Gastrocnemius medialis (tissue), 4 donors: ENCODE measurements around the gene CNTN4. TPM values are rescaled to one million over a fixed set of nuclear protein-coding genes. Genes with fewer than 3 reads are reported as not detected.

ENCODE experiments used
- ATAC-seq, 2 donors: fragments of 150-250 bp; one replicate each; pipeline ENCODE4 v1.9.1; 2016
- DNase-seq, 2 donors: peaks; one replicate each; pipeline ENCODE4 v3.0.0-alpha.2; 2019
- H3K27ac ChIP-seq, 4 donors: fragments of 200-600 bp; sonication (generic); 1 replicate in 1 of 4; 2 replicates in 3 of 4; pipeline ENCODE4 v1.5.1; 2016 to 2018; ENCODE audit warnings: mild to moderate bottlenecking in 2 of 4, moderate library complexity in 1 of 4
- H3K27me3 ChIP-seq, 3 donors: fragments of 200-600 bp; sonication (generic) in 2 of 3; 1 replicate in 1 of 3; 2 replicates in 2 of 3; pipeline versions ENCODE4 v1.5.1 to v1.6.0; 2016 to 2019; ENCODE audit warnings: mild to moderate bottlenecking in 1 of 3, moderate library complexity in 1 of 3
- H3K36me3 ChIP-seq, 2 donors: fragments of 200-600 bp; sonication (generic) in 1 of 2; one replicate each; pipeline ENCODE4 v1.5.1; 2017 to 2018
- H3K4me1 ChIP-seq, 2 donors: fragments of 200-600 bp; sonication (generic) in 1 of 2; one replicate each; pipeline ENCODE4 v1.5.1; 2016 to 2017; ENCODE audit warnings: mild to moderate bottlenecking in 2 of 2
- H3K4me3 ChIP-seq, 4 donors: fragments of 200-600 bp; sonication (generic) in 3 of 4; 1 replicate in 1 of 4; 2 replicates in 3 of 4; pipeline ENCODE4 v1.5.1; 2016 to 2019; ENCODE audit warnings: mild to moderate bottlenecking in 2 of 4
- H3K9me3 ChIP-seq, 3 donors: fragments of 200-600 bp; sonication (generic) in 2 of 3; 1 replicate in 1 of 3; 2 replicates in 2 of 3; pipeline ENCODE4 v1.5.1; 2016 to 2019
- CTCF ChIP-seq, 5 experiments: fragments of 450-650 bp in 3 of 5; fragments of 200-600 bp in 2 of 5; sonication (generic) in 2 of 5; IDR thresholded peaks in 4 of 5; conservative IDR thresholded peaks in 1 of 5; 1 replicate in 4 of 5; 2 replicates in 1 of 5; pipeline ENCODE4 v1.5.1; 2016 to 2019; ENCODE audit warnings: antibody characterized with exemption in 5 of 5, mild to moderate bottlenecking in 3 of 5, moderate library complexity in 3 of 5
- POLR2A ChIP-seq, 2 donors: fragments of 450-650 bp; IDR thresholded peaks; one replicate each; pipeline ENCODE4 v1.6.1; 2017; ENCODE audit warnings: antibody characterized with exemption in 2 of 2, mild to moderate bottlenecking in 2 of 2, moderate library complexity in 2 of 2
- in situ Hi-C, 4 donors: fragments of 200-750 bp; cut with MboI; loops; one replicate each; pipeline versions ENCODE4 v1.15.0 to v1.8.0; 2017; ENCODE audit warnings: low sequenced_read_pairs in 4 of 4
- intact Hi-C: fragments of 100-400 bp; cut with DNase I; formaldehyde crosslinking; loops from one replicate; pipeline ENCODE4 v1.15.1; 2023; ENCODE audit warnings: low total_unique reads
- total RNA-seq, 4 donors: library from RNA; depleted of rRNA; stranded (reverse); fragments of >200 nt; gene quantifications; one replicate each; pipeline versions ENCODE4 v1.1.0 to v1.2.3, GENCODE V29; 2016

The CNTN4 gene
- total RNA-seq, 4 donors from 2014 or later = 0.51 to 1.9 (median 1.4) TPM

GRCh38 chr3:2236203-2236602 lies 137.5 kb downstream of the CNTN4 start:
- Histone ChIP-seq H3K4me1 (no peaks in the 10 kb centered on the region), H3K27ac (no peak overlapping the region), H3K4me3 (no peak overlapping the region), H3K9me3 (no peaks in the 10 kb centered on the region), H3K36me3 (no peaks in the 10 kb centered on the region), H3K27me3 (no peaks in the 10 kb centered on the region)
- ATAC-seq (no peak), DNase-seq (no peak)
- TF ChIP-seq POLR2A (IDR thresholded peaks at IDR 0.05) = no peak
- no peak for TF ChIP-seq CTCF (IDR thresholded peaks at IDR 0.05 in 4 of 5, conservative IDR thresholded peaks at IDR 0.05 in 1 of 5)
- intact Hi-C loops = no loop called here
- in situ Hi-C loops = no loop called here

DNA sequence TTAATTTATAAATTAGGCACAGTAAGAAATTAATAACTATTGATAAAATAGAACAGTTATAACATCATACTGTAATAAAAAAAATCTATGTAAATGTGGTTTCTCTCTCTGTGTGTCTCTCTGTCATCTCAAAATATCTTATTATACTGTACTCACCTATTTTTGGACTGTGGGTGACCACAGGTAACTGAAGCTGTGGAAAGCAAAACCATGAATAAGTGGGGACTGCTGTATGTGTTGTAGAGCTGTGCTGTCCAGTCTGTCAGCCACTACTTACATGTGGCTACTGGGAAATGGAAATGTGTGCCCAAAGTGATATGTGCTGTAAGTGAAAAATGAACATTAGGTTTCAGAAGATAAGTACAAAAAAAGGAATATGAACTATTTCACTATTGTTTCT lies 145.5 kb downstream of the CNTN4 start:
- Histone ChIP-seq H3K36me3 (no peaks in the 10 kb centered on the region), H3K9me3 (no peaks in the 10 kb centered on the region), H3K4me3 (no peak overlapping the region), H3K27ac (no peak overlapping the region), H3K4me1 (no peaks in the 10 kb centered on the region), H3K27me3 (no peaks in the 10 kb centered on the region)
- in situ Hi-C loops (no loop called here), intact Hi-C loops (no loop called here)
- no peak for DNase-seq
- no peak for TF ChIP-seq POLR2A (IDR thresholded peaks at IDR 0.05)
- TF ChIP-seq CTCF (IDR thresholded peaks at IDR 0.05 in 4 of 5, conservative IDR thresholded peaks at IDR 0.05 in 1 of 5) = no peak
- ATAC-seq = no peak

- no peaks in the 10 kb centered on the region for H3K36me3 ChIP-seq
- no peak overlapping the region for H3K27ac ChIP-seq
- H3K4me3 ChIP-seq = no peak overlapping the region
- intact Hi-C loops (no loop called here), in situ Hi-C loops (no loop called here)
- H3K4me1 ChIP-seq = no peaks in the 10 kb centered on the region
- no peak for TF ChIP-seq CTCF (IDR thresholded peaks at IDR 0.05 in 4 of 5, conservative IDR thresholded peaks at IDR 0.05 in 1 of 5)
- TF ChIP-seq POLR2A (IDR thresholded peaks at IDR 0.05) = no peak
- ATAC-seq (no peak), DNase-seq (no peak)
- no peaks in the 10 kb centered on the region for H3K27me3 ChIP-seq
- H3K9me3 ChIP-seq = no peaks in the 10 kb centered on the region
These were observed 148.4 kb downstream of the CNTN4 start for GRCh38 chr3:2246873-2247648.

DNA sequence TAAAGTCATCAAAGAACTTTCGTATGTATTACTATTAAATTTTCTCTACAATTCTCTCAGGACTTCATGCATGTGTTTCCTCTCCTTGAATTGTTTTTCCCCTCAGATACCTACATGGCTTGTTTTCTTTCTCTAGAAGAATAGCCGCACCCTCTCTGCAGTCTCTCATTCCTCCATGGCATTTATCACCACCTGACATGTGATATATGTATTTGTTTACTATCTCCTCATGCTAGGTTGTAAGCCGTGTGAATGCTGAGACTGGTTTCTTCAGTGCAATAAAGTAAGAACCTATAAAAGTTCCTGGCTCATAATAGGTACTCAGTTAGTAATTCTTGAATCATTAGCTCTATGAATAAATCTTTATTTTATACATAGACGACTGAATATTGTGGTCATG lies 149.2 kb downstream of the CNTN4 start:
- Histone ChIP-seq H3K9me3 (no peaks in the 10 kb centered on the region), H3K36me3 (no peaks in the 10 kb centered on the region), H3K27me3 (no peaks in the 10 kb centered on the region), H3K27ac (no peak overlapping the region), H3K4me3 (no peak overlapping the region), H3K4me1 (no peaks in the 10 kb centered on the region)
- DNase-seq (no peak), ATAC-seq (no peak)
- in situ Hi-C loops (no loop called here), intact Hi-C loops (no loop called here)
- no peak for TF ChIP-seq POLR2A (IDR thresholded peaks at IDR 0.05)
- TF ChIP-seq CTCF (IDR thresholded peaks at IDR 0.05 in 4 of 5, conservative IDR thresholded peaks at IDR 0.05 in 1 of 5) = no peak

DNA sequence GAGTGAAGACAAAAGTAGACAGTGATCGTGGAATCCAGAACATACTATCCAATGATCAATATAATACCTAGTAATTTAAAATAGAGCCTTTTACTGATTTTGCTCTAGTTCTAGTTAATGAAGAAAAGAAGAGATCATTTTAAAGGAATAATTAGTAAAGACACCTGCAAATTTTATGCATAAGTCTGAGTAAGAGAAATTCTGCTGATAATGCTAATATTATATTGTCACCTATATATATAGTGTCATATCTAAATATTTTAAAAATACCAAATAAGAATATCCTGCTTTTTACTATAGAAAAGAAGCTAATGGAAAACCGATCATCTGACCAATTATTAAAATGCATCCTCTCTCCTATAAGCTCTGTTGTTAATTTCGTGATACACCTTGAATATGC lies 152.1 kb downstream of the CNTN4 start:
- Histone ChIP-seq H3K27me3 (no peaks in the 10 kb centered on the region), H3K4me3 (no peak overlapping the region), H3K36me3 (no peaks in the 10 kb centered on the region), H3K27ac (no peak overlapping the region), H3K9me3 (no peaks in the 10 kb centered on the region), H3K4me1 (no peaks in the 10 kb centered on the region)
- TF ChIP-seq CTCF (IDR thresholded peaks at IDR 0.05 in 4 of 5, conservative IDR thresholded peaks at IDR 0.05 in 1 of 5) (no peak), POLR2A (IDR thresholded peaks at IDR 0.05) (no peak)
- intact Hi-C loops = no loop called here
- no peak for DNase-seq
- in situ Hi-C loops = no loop called here
- no peak for ATAC-seq
